HCT116 (cell line): ENCODE results near the gene TMEM143. TPM values are rescaled to one million over a fixed set of nuclear protein-coding genes. Genes with fewer than 3 reads are reported as not detected.

Experiments used
- ATAC-seq: fragments of 200-7000 bp; cut with Tn5 transposase; 2 replicates; pipeline ENCODE4 v1.9.1; 2020; ENCODE audit warnings: mild to moderate bottlenecking, moderate library complexity
- BruUV-seq: library from RNA; stranded (reverse); fragments of 400-500 nt; replicated peaks from 2 replicates; lab custom pipeline; 2021; lab: Mats Ljungman, UMichigan
- CTCF ChIA-PET: fragments of 300-600 bp; sonication (Branson Sonifier 250); formaldehyde crosslinking; loops from one replicate; lab custom pipeline; 2021; ENCODE audit warnings: antibody characterized with exemption; lab: Charles Lee
- POLR2A ChIA-PET: fragments of 300-600, 350-600 bp; sonication (Branson Sonifier 250); formaldehyde crosslinking; loops from one replicate; lab custom pipeline; 2021; ENCODE audit warnings: antibody characterized with exemption; lab: Charles Lee
- RAD21 ChIA-PET, 2 experiments: fragments of 300-600 bp; sonication (Branson Sonifier 250); formaldehyde crosslinking; loops; one replicate each; lab custom pipeline; 2023; ENCODE audit warnings: low total read pairs in 2 of 2; ENCODE audit not compliant: uncharacterized antibody in 2 of 2, unreplicated experiment in 2 of 2, low non-redundant PET in 1 of 2; lab: Charles Lee
- DNase-seq: peaks from one replicate; pipeline ENCODE4 v3.0.0-alpha.2; 2010; ENCODE audit warnings: low read depth, low spot score
- H2AFZ ChIP-seq: fragments of 200-600 bp; shearing (Covaris generic), sonication (generic); 2 replicates; pipeline ENCODE4 v1.6.1; 2017; ENCODE audit warnings: low read depth, mixed run types, mixed read lengths, antibody characterized with exemption, low read length; ENCODE audit not compliant: poor library complexity, severe bottlenecking
- H3K27ac ChIP-seq: 2 replicates; pipeline ENCODE4 v1.5.1; 2012; ENCODE audit warnings: low read depth, low read length
- H3K27me3 ChIP-seq: fragments of 200-600 bp; sonication (generic); 2 replicates; pipeline ENCODE4 v1.6.1; 2016; ENCODE audit warnings: mixed run types, low read length, mixed read lengths; ENCODE audit not compliant: insufficient read depth
- H3K36me3 ChIP-seq, 2 experiments: fragments of 200-500 bp in 1 of 2; fragments of 200-600 bp in 1 of 2; sonication (Bioruptor generic) in 1 of 2; sonication (generic) in 1 of 2; 2 replicates each; pipeline versions ENCODE4 v1.5.1 to v1.6.1; 2014 to 2016; ENCODE audit warnings: low read length in 2 of 2, inconsistent platforms in 1 of 2, mixed read lengths in 1 of 2, mixed run types in 1 of 2; ENCODE audit not compliant: insufficient read depth in 2 of 2, control insufficient read depth in 1 of 2
- H3K4me1 ChIP-seq, 2 experiments: fragments of 200-600 bp in 1 of 2; sonication (generic) in 1 of 2; 2 replicates each; pipeline versions ENCODE4 v1.5.1 to v1.6.1; 2012 to 2017; ENCODE audit warnings: low read length in 2 of 2, inconsistent platforms in 1 of 2, mild to moderate bottlenecking in 1 of 2, mixed read lengths in 1 of 2, mixed run types in 1 of 2, moderate library complexity in 1 of 2; ENCODE audit not compliant: insufficient read depth in 2 of 2, control insufficient read depth in 1 of 2
- H3K4me2 ChIP-seq: fragments of 200-600 bp; sonication (generic); 2 replicates; pipeline ENCODE4 v1.6.1; 2017; ENCODE audit warnings: mixed run types, low read length, mixed read lengths
- H3K4me3 ChIP-seq, 2 experiments: fragments of 200-600 bp in 1 of 2; sonication (generic) in 1 of 2; replicated peaks in 1 of 2; 2 replicates each; pipeline ENCODE4 v1.5.1; 2011 to 2016; ENCODE audit warnings: low read length in 2 of 2, control low read depth in 1 of 2, low read depth in 1 of 2, mild to moderate bottlenecking in 1 of 2, mixed read lengths in 1 of 2, mixed run types in 1 of 2
- H3K79me2 ChIP-seq: fragments of 200-600 bp; sonication (generic); 2 replicates; pipeline ENCODE4 v1.6.1; 2017; ENCODE audit warnings: mild to moderate bottlenecking, mixed run types, low read length, moderate library complexity, mixed read lengths; ENCODE audit not compliant: insufficient read depth
- H3K9ac ChIP-seq: fragments of 200-600 bp; sonication (generic); 2 replicates; pipeline ENCODE4 v1.6.1; 2016; ENCODE audit warnings: low read length, mixed read lengths
- H3K9me2 ChIP-seq: fragments of 200-600 bp; sonication (generic), shearing (Covaris generic); 2 replicates; pipeline ENCODE4 v1.6.1; 2017; ENCODE audit warnings: mixed run types, mild to moderate bottlenecking, moderate library complexity; ENCODE audit not compliant: insufficient read depth
- H3K9me3 ChIP-seq, 2 experiments: fragments of 200-500 bp in 1 of 2; fragments of 200-600 bp in 1 of 2; sonication (Bioruptor generic) in 1 of 2; sonication (generic) in 1 of 2; 2 replicates each; pipeline ENCODE4 v1.6.1; 2014 to 2017; ENCODE audit warnings: low read length in 2 of 2, mixed read lengths in 2 of 2, inconsistent platforms in 1 of 2, low read depth in 1 of 2, mild to moderate bottlenecking in 1 of 2, mixed run types in 1 of 2, moderate library complexity in 1 of 2; ENCODE audit not compliant: control insufficient read depth in 1 of 2, insufficient read depth in 1 of 2
- H4K20me1 ChIP-seq: fragments of 200-600 bp; sonication (generic), shearing (Covaris generic); 2 replicates; pipeline ENCODE4 v1.6.1; 2017; ENCODE audit warnings: mixed run types, mild to moderate bottlenecking, moderate library complexity; ENCODE audit not compliant: insufficient read depth
- CBX3 ChIP-seq: IDR thresholded peaks from 2 replicates; pipeline ENCODE4 v1.6.1; 2012; ENCODE audit warnings: low read depth
- CEBPB ChIP-seq: IDR thresholded peaks from 2 replicates; pipeline ENCODE4 v1.6.1; 2012; ENCODE audit warnings: low read depth
- EGR1 ChIP-seq: IDR thresholded peaks from 2 replicates; pipeline ENCODE4 v1.6.1; 2012; ENCODE audit warnings: low read depth
- EZH2phosphoT487 ChIP-seq: fragments of 200-600 bp; IDR thresholded peaks from 2 replicates; pipeline ENCODE4 v1.6.1; 2018; ENCODE audit warnings: antibody characterized with exemption, borderline replicate concordance
- FOSL1 ChIP-seq: IDR thresholded peaks from 2 replicates; pipeline ENCODE4 v1.6.1; 2012; ENCODE audit warnings: low read depth
- JUND ChIP-seq: IDR thresholded peaks from 2 replicates; pipeline ENCODE4 v1.6.1; 2012
- POLR2AphosphoS5 ChIP-seq: IDR thresholded peaks from 2 replicates; pipeline ENCODE4 v1.6.1; 2011; ENCODE audit warnings: mild to moderate bottlenecking, low read depth, low read length, moderate library complexity
- RAD21 ChIP-seq: IDR thresholded peaks from 2 replicates; pipeline ENCODE4 v1.6.1; 2012; ENCODE audit warnings: low read depth, mild to moderate bottlenecking
- SIN3A ChIP-seq: IDR thresholded peaks from 2 replicates; pipeline ENCODE4 v1.6.1; 2012; ENCODE audit warnings: low read depth
- SP1 ChIP-seq: IDR thresholded peaks from 2 replicates; pipeline ENCODE4 v1.6.1; 2012; ENCODE audit warnings: low read depth
- SRF ChIP-seq: IDR thresholded peaks from 2 replicates; pipeline ENCODE4 v1.6.1; 2012; ENCODE audit warnings: low read depth
- TCF7L2 ChIP-seq: IDR thresholded peaks from 2 replicates; pipeline ENCODE4 v1.7.0; 2011; ENCODE audit warnings: borderline replicate concordance, inconsistent platforms; ENCODE audit not compliant: insufficient read depth, insufficient read length; ENCODE audit errors: extremely low read depth
- YY1 ChIP-seq: IDR thresholded peaks from 2 replicates; pipeline ENCODE4 v1.6.1; 2011; ENCODE audit warnings: low read length, low read depth, moderate library complexity, mild to moderate bottlenecking; ENCODE audit not compliant: insufficient replicate concordance; ENCODE audit errors: extremely low read depth
- ZBTB33 ChIP-seq: IDR thresholded peaks from 2 replicates; pipeline ENCODE4 v1.6.1; 2011; ENCODE audit warnings: mild to moderate bottlenecking, low read length, moderate library complexity; ENCODE audit not compliant: insufficient replicate concordance; ENCODE audit errors: extremely low read depth
- ZFX ChIP-seq: fragments of 450-650 bp; IDR thresholded peaks from 2 replicates; pipeline ENCODE4 v1.6.1; 2017
- ZNF274 ChIP-seq: fragments of 200-500 bp; sonication (Bioruptor generic); IDR thresholded peaks from 2 replicates; pipeline ENCODE4 v1.6.1; 2014; ENCODE audit warnings: mild to moderate bottlenecking, low read depth, low read length, inconsistent platforms
- intact Hi-C: fragments of 100-400 bp; cut with micrococcal nuclease; formaldehyde crosslinking; loops from 2 replicates; pipeline ENCODE4 v1.10.0; 2022
- total RNA-seq: library from RNA; stranded (reverse); gene quantifications from one replicate; pipeline ENCODE4 v1.2.1, GENCODE V29; 2021; ENCODE audit not compliant: unreplicated experiment
- TF ChIP-seq, protein P1 (sequence below): IDR thresholded peaks from 2 replicates; pipeline ENCODE4 v1.6.1; 2012
- TF ChIP-seq, protein P2 (sequence below): IDR thresholded peaks from 2 replicates; pipeline ENCODE4 v1.6.1; 2012; ENCODE audit warnings: low read depth
- TF ChIP-seq, protein P3 (sequence below): IDR thresholded peaks from 2 replicates; pipeline ENCODE4 v1.6.1; 2012
- TF ChIP-seq, protein P4 (sequence below), 3 experiments: fragments of 200-600 bp in 1 of 3; sonication (generic) in 1 of 3; IDR thresholded peaks in 2 of 3; conservative IDR thresholded peaks in 1 of 3; 2 replicates each; pipeline ENCODE4 v1.5.1; 2012 to 2017; ENCODE audit warnings: low read depth in 2 of 3, low read length in 2 of 3, antibody characterized with exemption in 1 of 3, borderline replicate concordance in 1 of 3, control low read depth in 1 of 3, mild to moderate bottlenecking in 1 of 3, mixed read lengths in 1 of 3, mixed run types in 1 of 3, moderate library complexity in 1 of 3; ENCODE audit not compliant: insufficient read depth in 1 of 3

Gene TMEM143
- total RNA-seq, 1 experiment from 2014 or later: 13.2 TPM

DNA sequence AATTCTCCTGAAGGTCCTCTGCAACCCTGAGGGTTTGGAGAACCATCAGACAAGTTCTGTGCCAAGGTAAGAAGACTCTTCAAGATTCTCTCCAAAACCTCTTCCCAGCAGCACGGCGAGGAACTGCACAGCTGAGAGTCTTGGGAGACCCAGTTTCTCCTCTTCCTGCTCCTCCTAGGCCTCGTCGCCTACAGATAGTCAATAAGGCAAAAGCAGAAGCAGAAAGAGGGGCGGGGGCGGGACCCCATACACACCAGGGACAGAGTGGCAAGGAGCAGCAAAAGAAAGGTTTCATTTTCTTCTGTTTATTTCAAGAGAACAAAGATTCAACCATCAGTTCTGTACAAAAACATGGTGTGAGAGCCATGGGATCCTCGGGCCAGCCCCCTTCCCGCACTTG lies 18.5 kb upstream of the TMEM143 start:
- peaks cover 13 to 21% of the 10 kb centered on the region in 2 experiments; a peak in 3 of 4 replicates for H3K4me1 ChIP-seq
- RAD21 ChIA-PET: no interaction called here
- peaks cover 31 to 39% of the 10 kb centered on the region in 2 experiments; a peak in 3 of 4 replicates for H3K36me3 ChIP-seq
- H2AFZ ChIP-seq: no peak overlapping the region
- ATAC-seq: no peak
- H3K79me2 ChIP-seq: peaks cover 7% of the 10 kb centered on the region; the same call in 1 of the 2 replicates
- TF ChIP-seq ZBTB33 (no peak), POLR2AphosphoS5 (no peak), YY1 (no peak), EGR1 (no peak), ZFX (no peak), CBX3 (no peak), FOSL1 (no peak), CEBPB (no peak), ZNF274 (no peak), JUND (no peak), SRF (no peak), TCF7L2 (no peak), SIN3A (no peak), SP1 (no peak), EZH2phosphoT487 (no peak), RAD21 (no peak)
- TF ChIP-seq, protein P1, sequence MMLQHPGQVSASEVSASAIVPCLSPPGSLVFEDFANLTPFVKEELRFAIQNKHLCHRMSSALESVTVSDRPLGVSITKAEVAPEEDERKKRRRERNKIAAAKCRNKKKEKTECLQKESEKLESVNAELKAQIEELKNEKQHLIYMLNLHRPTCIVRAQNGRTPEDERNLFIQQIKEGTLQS: no peak
- TF ChIP-seq, protein P2, sequence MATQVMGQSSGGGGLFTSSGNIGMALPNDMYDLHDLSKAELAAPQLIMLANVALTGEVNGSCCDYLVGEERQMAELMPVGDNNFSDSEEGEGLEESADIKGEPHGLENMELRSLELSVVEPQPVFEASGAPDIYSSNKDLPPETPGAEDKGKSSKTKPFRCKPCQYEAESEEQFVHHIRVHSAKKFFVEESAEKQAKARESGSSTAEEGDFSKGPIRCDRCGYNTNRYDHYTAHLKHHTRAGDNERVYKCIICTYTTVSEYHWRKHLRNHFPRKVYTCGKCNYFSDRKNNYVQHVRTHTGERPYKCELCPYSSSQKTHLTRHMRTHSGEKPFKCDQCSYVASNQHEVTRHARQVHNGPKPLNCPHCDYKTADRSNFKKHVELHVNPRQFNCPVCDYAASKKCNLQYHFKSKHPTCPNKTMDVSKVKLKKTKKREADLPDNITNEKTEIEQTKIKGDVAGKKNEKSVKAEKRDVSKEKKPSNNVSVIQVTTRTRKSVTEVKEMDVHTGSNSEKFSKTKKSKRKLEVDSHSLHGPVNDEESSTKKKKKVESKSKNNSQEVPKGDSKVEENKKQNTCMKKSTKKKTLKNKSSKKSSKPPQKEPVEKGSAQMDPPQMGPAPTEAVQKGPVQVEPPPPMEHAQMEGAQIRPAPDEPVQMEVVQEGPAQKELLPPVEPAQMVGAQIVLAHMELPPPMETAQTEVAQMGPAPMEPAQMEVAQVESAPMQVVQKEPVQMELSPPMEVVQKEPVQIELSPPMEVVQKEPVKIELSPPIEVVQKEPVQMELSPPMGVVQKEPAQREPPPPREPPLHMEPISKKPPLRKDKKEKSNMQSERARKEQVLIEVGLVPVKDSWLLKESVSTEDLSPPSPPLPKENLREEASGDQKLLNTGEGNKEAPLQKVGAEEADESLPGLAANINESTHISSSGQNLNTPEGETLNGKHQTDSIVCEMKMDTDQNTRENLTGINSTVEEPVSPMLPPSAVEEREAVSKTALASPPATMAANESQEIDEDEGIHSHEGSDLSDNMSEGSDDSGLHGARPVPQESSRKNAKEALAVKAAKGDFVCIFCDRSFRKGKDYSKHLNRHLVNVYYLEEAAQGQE: no peak
- TF ChIP-seq, protein P3, sequence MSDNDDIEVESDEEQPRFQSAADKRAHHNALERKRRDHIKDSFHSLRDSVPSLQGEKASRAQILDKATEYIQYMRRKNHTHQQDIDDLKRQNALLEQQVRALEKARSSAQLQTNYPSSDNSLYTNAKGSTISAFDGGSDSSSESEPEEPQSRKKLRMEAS: no peak
- TF ChIP-seq, protein P4, sequence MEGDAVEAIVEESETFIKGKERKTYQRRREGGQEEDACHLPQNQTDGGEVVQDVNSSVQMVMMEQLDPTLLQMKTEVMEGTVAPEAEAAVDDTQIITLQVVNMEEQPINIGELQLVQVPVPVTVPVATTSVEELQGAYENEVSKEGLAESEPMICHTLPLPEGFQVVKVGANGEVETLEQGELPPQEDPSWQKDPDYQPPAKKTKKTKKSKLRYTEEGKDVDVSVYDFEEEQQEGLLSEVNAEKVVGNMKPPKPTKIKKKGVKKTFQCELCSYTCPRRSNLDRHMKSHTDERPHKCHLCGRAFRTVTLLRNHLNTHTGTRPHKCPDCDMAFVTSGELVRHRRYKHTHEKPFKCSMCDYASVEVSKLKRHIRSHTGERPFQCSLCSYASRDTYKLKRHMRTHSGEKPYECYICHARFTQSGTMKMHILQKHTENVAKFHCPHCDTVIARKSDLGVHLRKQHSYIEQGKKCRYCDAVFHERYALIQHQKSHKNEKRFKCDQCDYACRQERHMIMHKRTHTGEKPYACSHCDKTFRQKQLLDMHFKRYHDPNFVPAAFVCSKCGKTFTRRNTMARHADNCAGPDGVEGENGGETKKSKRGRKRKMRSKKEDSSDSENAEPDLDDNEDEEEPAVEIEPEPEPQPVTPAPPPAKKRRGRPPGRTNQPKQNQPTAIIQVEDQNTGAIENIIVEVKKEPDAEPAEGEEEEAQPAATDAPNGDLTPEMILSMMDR (IDR thresholded peaks at IDR 0.05 in 2 of 3, conservative IDR thresholded peaks at IDR 0.05 in 1 of 3; ENCODE audit: borderline replicate concordance in 1 of 3, insufficient read depth in 1 of 3, low read depth in 2 of 3, low read length in 2 of 3): no peak
- TF ChIP-seq, all 23 proteins: peak for 0
- POLR2A ChIA-PET: no interaction called here
- Histone ChIP-seq H3K27me3 (no peaks in the 10 kb centered on the region), H3K9me2 (no peaks in the 10 kb centered on the region), H4K20me1 (no peaks in the 10 kb centered on the region), H3K4me3 (no peak overlapping the region), H3K4me2 (no peak overlapping the region), H3K9me3 (no peaks in the 10 kb centered on the region), H3K27ac (no peak overlapping the region), H3K9ac (no peak overlapping the region)
- CTCF ChIA-PET: no interaction called here
- intact Hi-C loops: no loop called here
- DNase-seq: no peak
- no TSS peak for BruUV-seq
